ENCODE results near the gene IQCN. TPM values are rescaled to one million over a fixed set of nuclear protein-coding genes. Genes with fewer than 3 reads are reported as not detected.

IQCN gene
- total RNA-seq, 1 donor = 0.86 TPM

GRCh38 chr19:18233224-18233825 is 40.9 kb downstream of the IQCN start:
- TF ChIP-seq, protein P1, sequence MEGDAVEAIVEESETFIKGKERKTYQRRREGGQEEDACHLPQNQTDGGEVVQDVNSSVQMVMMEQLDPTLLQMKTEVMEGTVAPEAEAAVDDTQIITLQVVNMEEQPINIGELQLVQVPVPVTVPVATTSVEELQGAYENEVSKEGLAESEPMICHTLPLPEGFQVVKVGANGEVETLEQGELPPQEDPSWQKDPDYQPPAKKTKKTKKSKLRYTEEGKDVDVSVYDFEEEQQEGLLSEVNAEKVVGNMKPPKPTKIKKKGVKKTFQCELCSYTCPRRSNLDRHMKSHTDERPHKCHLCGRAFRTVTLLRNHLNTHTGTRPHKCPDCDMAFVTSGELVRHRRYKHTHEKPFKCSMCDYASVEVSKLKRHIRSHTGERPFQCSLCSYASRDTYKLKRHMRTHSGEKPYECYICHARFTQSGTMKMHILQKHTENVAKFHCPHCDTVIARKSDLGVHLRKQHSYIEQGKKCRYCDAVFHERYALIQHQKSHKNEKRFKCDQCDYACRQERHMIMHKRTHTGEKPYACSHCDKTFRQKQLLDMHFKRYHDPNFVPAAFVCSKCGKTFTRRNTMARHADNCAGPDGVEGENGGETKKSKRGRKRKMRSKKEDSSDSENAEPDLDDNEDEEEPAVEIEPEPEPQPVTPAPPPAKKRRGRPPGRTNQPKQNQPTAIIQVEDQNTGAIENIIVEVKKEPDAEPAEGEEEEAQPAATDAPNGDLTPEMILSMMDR (IDR thresholded peaks at IDR 0.05; ENCODE audit: insufficient read depth, low read depth, low read length) = no peak
- no peak overlapping the region for H3K4me3 ChIP-seq (ENCODE audit: low read depth, low read length)
- peak; percentile 57 for DNase-seq (ENCODE audit: low read depth)

DNA sequence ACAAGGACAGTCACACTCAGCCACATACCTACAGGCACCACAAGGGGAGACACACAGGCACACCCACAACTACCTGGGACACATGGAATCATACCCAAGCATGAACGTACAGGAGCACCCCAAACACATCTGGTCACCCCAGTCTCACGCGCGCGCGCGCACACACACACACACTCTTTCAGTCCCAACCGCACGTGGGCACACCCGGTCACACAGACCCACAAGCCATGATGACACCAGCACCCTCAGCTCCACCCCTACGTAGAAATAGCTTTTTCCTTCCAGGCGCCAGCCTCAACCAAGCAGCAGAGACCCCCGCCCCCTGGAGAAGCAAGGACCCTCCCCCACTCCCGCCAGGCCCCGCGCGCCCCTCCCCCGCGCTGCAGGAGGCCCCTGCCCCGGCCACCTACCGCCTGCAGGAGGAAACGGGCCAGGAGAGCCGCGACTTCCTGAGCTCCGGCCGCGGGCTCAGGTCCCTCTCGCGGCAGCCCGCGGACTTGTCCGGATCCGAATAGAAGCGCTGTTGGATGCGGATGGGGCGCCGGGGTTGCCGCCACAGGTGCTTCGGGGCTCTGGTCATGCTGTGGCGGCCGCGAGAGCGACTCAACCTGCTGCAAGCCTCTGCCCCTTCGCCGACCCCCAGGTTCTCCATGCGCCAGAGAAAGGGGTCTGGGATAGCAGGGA is 41.6 kb downstream of the IQCN start:
- no peak for DNase-seq (ENCODE audit: low read depth)
- no peak overlapping the region for H3K4me3 ChIP-seq (ENCODE audit: low read depth, low read length)
- TF ChIP-seq, protein P1 (IDR thresholded peaks at IDR 0.05; ENCODE audit: insufficient read depth, low read depth, low read length) = peak; percentile 3

- TF ChIP-seq, protein P1 (IDR thresholded peaks at IDR 0.05; ENCODE audit: insufficient read depth, low read depth, low read length) = no peak
- no peak overlapping the region for H3K4me3 ChIP-seq (ENCODE audit: low read depth, low read length)
- DNase-seq (ENCODE audit: low read depth) = no peak
Observed at GRCh38 chr19:18231775-18232174, 42.5 kb downstream of the IQCN start.

DNA sequence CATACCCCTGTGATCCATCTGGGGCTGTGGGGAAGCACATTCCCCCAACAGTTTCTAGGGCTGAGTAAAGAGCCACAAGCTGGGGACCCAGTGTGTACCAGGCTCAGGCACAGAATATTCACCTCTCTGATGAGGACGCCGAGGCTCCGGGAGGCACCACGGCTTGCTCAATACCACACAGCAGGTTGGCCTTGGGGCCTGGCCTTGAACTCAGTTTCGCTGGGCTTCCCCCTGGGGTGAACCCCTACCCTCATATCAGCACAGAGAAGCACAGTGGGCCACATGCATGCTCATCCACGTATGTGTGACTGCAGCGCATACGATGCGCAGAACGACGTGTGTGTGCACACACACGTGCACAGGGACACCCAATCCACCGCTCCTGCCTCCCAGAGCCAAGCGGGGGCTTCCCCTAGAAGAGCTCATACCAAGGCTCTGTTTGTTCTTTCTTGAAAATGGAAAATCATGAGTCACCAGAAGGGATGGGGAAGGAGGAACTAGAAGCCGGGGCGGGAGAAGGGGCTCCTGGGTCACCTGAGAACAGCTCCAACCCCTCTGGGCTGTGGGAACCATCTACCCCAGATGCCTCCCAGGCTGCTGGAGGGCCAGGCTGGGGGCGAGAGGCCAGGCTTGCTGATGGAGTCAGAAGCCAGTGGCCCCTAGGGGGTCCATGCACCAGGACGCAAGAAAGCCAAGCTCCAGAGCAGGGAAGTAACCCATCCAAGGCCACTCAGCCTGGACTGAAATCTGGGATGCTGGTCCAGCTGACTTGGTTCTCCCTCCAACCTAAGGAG is 43.1 kb downstream of the IQCN start:
- DNase-seq (ENCODE audit: low read depth) = no peak

GRCh38 chr19:18229915-18230314 is 44.3 kb downstream of the IQCN start:
- no peak for DNase-seq (ENCODE audit: low read depth)
- TF ChIP-seq, protein P1 (IDR thresholded peaks at IDR 0.05; ENCODE audit: insufficient read depth, low read depth, low read length) = no peak
- H3K4me3 ChIP-seq (ENCODE audit: low read depth, low read length) = no peak overlapping the region

More for the DNA sequence above, 43.1 kb downstream of the IQCN start:
- TF ChIP-seq, protein P1 (IDR thresholded peaks at IDR 0.05; ENCODE audit: insufficient read depth, low read depth, low read length) = no peak
- H3K4me3 ChIP-seq (ENCODE audit: low read depth, low read length) = no peak overlapping the region

GRCh38 chr19:18229474-18229873 is 44.8 kb downstream of the IQCN start:
- TF ChIP-seq, protein P1 (IDR thresholded peaks at IDR 0.05; ENCODE audit: insufficient read depth, low read depth, low read length) = peak; percentile 43
- no peak for DNase-seq (ENCODE audit: low read depth)
- H3K4me3 ChIP-seq (ENCODE audit: low read depth, low read length) = no peak overlapping the region
